C4-2B (cell line): ENCODE measurements around the gene FUT8.
"Not testable (repeated sequence)": the region's sequence is repeated elsewhere in the genome, so short reads cannot be mapped to it uniquely, and the experiment has no call there.

Source experiments
- H3K27ac ChIP-seq: fragments of 450-650 bp; 2 replicates; pipeline ENCODE4 v1.5.1; 2017
- CTCF ChIP-seq: fragments of 450-650 bp; conservative IDR thresholded peaks from 2 replicates; pipeline ENCODE4 v1.5.1; 2017; ENCODE audit warnings: mild to moderate bottlenecking
- ZFX ChIP-seq: fragments of 450-650 bp; IDR thresholded peaks from 2 replicates; pipeline ENCODE4 v1.6.1; 2017

Gene FUT8

GRCh38 chr14:65415613-65416012, 3.1 kb downstream of the FUT8 start:
- H3K27ac ChIP-seq: no peak overlapping the region
- TF ChIP-seq ZFX: no peak
- TF ChIP-seq CTCF: no peak

- TF ChIP-seq ZFX: no peak
- no peak for TF ChIP-seq CTCF
- H3K27ac ChIP-seq: no peak overlapping the region
These were observed 7.2 kb downstream of the FUT8 start for GRCh38 chr14:65419593-65420252.

GRCh38 chr14:65421201-65421981, 8.9 kb downstream of the FUT8 start:
- no peak for TF ChIP-seq ZFX
- TF ChIP-seq CTCF: no peak
- no peak overlapping the region for H3K27ac ChIP-seq

- H3K27ac ChIP-seq: no peak overlapping the region
- no peak for TF ChIP-seq ZFX
- TF ChIP-seq CTCF: no peak
These were observed 9.7 kb downstream of the FUT8 start for GRCh38 chr14:65422088-65422834.

GRCh38 chr14:65423982-65424381, 11.5 kb downstream of the FUT8 start:
- no peak overlapping the region for H3K27ac ChIP-seq

GRCh38 chr14:65424531-65424930, 12.0 kb downstream of the FUT8 start:
- peak overlapping the region; percentile 37; the same call in 1 of the 2 replicates for H3K27ac ChIP-seq
- TF ChIP-seq CTCF: no peak
- TF ChIP-seq ZFX: no peak

More at GRCh38 chr14:65423982-65424381, 11.5 kb downstream of the FUT8 start:
- no peak for TF ChIP-seq ZFX

- TF ChIP-seq ZFX: no peak
- no peak overlapping the region for H3K27ac ChIP-seq
These were observed 13.4 kb downstream of the FUT8 start for GRCh38 chr14:65425885-65426284.

GRCh38 chr14:65426902-65427301, 14.4 kb downstream of the FUT8 start:
- not testable (repeated sequence) for H3K27ac ChIP-seq
